Measurements from ENCODE around the gene PPP3R1. TPM values are rescaled to one million over a fixed set of nuclear protein-coding genes. Genes with fewer than 3 reads are reported as not detected.

PPP3R1 gene
- polyA plus RNA-seq, 2 of the 4 experiments (the other 2 are of a cell fraction), result 27.3 to 55.1 TPM

- TF ChIP-seq MAZ (IDR thresholded peaks at IDR 0.05; ENCODE audit: borderline replicate concordance, low read depth, low read length), result no peak
- no peak for TF ChIP-seq KDM5A (IDR thresholded peaks at IDR 0.05)
- no peak for TF ChIP-seq RARB (CRISPR knock-in tag; IDR thresholded peaks at IDR 0.05)
- no peak for TF ChIP-seq NFE2L2 (conservative IDR thresholded peaks at IDR 0.05; ENCODE audit: low read length)
- TF ChIP-seq, protein P1, sequence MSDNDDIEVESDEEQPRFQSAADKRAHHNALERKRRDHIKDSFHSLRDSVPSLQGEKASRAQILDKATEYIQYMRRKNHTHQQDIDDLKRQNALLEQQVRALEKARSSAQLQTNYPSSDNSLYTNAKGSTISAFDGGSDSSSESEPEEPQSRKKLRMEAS (IDR thresholded peaks at IDR 0.05), result no peak
- no peak for TF ChIP-seq MAFK (IDR thresholded peaks at IDR 0.05; ENCODE audit: partially characterized antibody)
- TF ChIP-seq PHF8 (IDR thresholded peaks at IDR 0.05; ENCODE audit: borderline replicate concordance, low read depth), result no peak
- no peak for TF ChIP-seq RFX5 (IDR thresholded peaks at IDR 0.05)
- TF ChIP-seq POLR2A (IDR thresholded peaks at IDR 0.05; ENCODE audit: low read length), result no peak
- no peak for TF ChIP-seq CHD2 (IDR thresholded peaks at IDR 0.05; ENCODE audit: low read length, partially characterized antibody)
- no peak for TF ChIP-seq ESRRA (IDR thresholded peaks at IDR 0.05; ENCODE audit: borderline replicate concordance, low read length)
- no peak for TF ChIP-seq HOXB5 (CRISPR knock-in tag; IDR thresholded peaks at IDR 0.05)
- TF ChIP-seq CEBPB (IDR thresholded peaks at IDR 0.05), result no peak
- no peak for TF ChIP-seq EP300 (IDR thresholded peaks at IDR 0.05)
- no peaks in the 10 kb centered on the region for H3K4me1 ChIP-seq
- no peak overlapping the region for H3K4me2 ChIP-seq
- ATAC-seq (no peak; a peak in 1 of 6 replicates), DNase-seq (ENCODE audit: low read depth in 1 of 2, low spot score in 1 of 2) (no peak), FAIRE-seq (no peak)
- no peaks in the 10 kb centered on the region for H3K9me3 ChIP-seq
- no peak overlapping the region for H3K27ac ChIP-seq
- CTCF ChIA-PET, result interaction anchor here (0.7 to 3.0 kb wide), 3 partner anchors 11 to 85 kb away, joined by 3 to 14 read pairs (median 3); no protein-coding TSS in a partner anchor
- H3K4me3 ChIP-seq, result no peak overlapping the region
- POLR2A ChIA-PET, result interaction anchor here (0.6 kb wide), 1 partner anchor 46 kb away, joined by 3 read pairs; no protein-coding TSS in a partner anchor
These were observed 45.5 kb downstream of the PPP3R1 start for GRCh38 chr2:68206793-68207192.

GRCh38 chr2:68203587-68203986 is 48.7 kb downstream of the PPP3R1 start:
- ATAC-seq, result no peak
- Histone ChIP-seq H3K9me3 (no peaks in the 10 kb centered on the region), H3K4me2 (no peak overlapping the region), H3K4me3 (no peak overlapping the region), H3K4me1 (no peaks in the 10 kb centered on the region), H3K27ac (no peak overlapping the region)
- no peak for FAIRE-seq
- 90% methylated on average over 3 of the region's 3 CpGs for WGBS (ENCODE audit: missing lambda C conversion rate)
- ChIA-PET POLR2A (no interaction called here), CTCF (interaction anchor here (1.0 to 1.7 kb wide), 2 partner anchors 9 to 22 kb away, joined by 3 read pairs; no protein-coding TSS in a partner anchor)
- TF ChIP-seq POLR2AphosphoS2 (conservative IDR thresholded peaks at IDR 0.05; ENCODE audit: low read length) (no peak), MAZ (IDR thresholded peaks at IDR 0.05; ENCODE audit: borderline replicate concordance, low read depth, low read length) (no peak), HOXA7 (CRISPR knock-in tag; IDR thresholded peaks at IDR 0.05) (no peak), HES2 (IDR thresholded peaks at IDR 0.05) (no peak), JUNB (IDR thresholded peaks at IDR 0.05) (no peak), FOSB (CRISPR knock-in tag; IDR thresholded peaks at IDR 0.05) (no peak), KDM5A (IDR thresholded peaks at IDR 0.05) (no peak), NPAS2 (CRISPR knock-in tag; IDR thresholded peaks at IDR 0.05; ENCODE audit: borderline replicate concordance) (no peak), ZNF302 (CRISPR knock-in tag; IDR thresholded peaks at IDR 0.05) (no peak), CBX8 (IDR thresholded peaks at IDR 0.05) (no peak), HOXB13 (CRISPR knock-in tag; IDR thresholded peaks at IDR 0.05; ENCODE audit: low read depth) (no peak), ZFP36 (IDR thresholded peaks at IDR 0.05; ENCODE audit: borderline replicate concordance, partially characterized antibody) (no peak), GATA3 (IDR thresholded peaks at IDR 0.05; ENCODE audit: borderline replicate concordance) (no peak), RARB (CRISPR knock-in tag; IDR thresholded peaks at IDR 0.05) (no peak)
- TF ChIP-seq, protein P2, sequence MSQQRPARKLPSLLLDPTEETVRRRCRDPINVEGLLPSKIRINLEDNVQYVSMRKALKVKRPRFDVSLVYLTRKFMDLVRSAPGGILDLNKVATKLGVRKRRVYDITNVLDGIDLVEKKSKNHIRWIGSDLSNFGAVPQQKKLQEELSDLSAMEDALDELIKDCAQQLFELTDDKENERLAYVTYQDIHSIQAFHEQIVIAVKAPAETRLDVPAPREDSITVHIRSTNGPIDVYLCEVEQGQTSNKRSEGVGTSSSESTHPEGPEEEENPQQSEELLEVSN (IDR thresholded peaks at IDR 0.05; ENCODE audit: borderline replicate concordance, low read depth), result no peak
- TF ChIP-seq, protein P3, sequence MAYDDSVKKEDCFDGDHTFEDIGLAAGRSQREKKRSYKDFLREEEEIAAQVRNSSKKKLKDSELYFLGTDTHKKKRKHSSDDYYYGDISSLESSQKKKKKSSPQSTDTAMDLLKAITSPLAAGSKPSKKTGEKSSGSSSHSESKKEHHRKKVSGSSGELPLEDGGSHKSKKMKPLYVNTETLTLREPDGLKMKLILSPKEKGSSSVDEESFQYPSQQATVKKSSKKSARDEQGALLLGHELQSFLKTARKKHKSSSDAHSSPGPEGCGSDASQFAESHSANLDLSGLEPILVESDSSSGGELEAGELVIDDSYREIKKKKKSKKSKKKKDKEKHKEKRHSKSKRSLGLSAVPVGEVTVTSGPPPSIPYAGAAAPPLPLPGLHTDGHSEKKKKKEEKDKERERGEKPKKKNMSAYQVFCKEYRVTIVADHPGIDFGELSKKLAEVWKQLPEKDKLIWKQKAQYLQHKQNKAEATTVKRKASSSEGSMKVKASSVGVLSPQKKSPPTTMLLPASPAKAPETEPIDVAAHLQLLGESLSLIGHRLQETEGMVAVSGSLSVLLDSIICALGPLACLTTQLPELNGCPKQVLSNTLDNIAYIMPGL (CRISPR knock-in tag; IDR thresholded peaks at IDR 0.05; ENCODE audit: borderline replicate concordance), result no peak
- DNase-seq (ENCODE audit: low read depth in 1 of 2, low spot score in 1 of 2), result no peak
